Epithelial cell of esophagus (primary cell): ENCODE data around the gene WDR62.

Experiments used
- DNase-seq: peaks from one replicate; pipeline ENCODE4 v3.0.0; 2010; ENCODE audit warnings: low read depth
- H3K4me3 ChIP-seq: 2 replicates; pipeline ENCODE4 v1.5.1; 2011; ENCODE audit warnings: mild to moderate bottlenecking, low read length, control low read depth
- TF ChIP-seq, protein P1 (sequence below): IDR thresholded peaks from 2 replicates; pipeline ENCODE4 v1.5.1; 2011; ENCODE audit warnings: low read depth, mild to moderate bottlenecking, low read length, control low read depth, inconsistent platforms; ENCODE audit not compliant: insufficient read depth; ENCODE audit errors: missing control alignments

WDR62 gene

DNA sequence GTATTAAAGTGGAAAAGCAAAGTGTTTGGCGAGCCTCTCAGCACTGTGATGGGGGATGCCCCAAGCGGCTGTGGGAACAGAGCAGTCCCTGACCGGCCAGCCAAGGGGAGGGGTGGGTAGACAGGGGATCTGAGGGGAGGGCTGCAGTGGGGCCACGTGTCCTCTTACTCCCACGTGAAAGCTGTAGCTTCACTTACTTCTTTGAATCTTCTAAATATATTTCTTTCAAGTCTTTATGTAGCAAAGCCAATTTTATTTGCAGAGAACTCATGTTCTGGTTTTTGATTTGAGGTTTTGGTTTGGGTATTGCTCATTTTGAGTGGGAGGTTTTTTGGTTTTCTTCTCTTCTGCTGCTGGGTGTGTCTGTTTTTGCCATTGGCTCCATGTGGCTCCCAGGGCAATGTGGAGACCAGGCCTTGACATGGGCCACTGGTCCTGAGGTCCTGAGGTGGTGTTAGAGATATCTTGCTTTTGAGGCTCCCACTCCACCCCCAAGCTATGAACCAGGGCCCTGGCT, 38.5 kb downstream of the WDR62 start:
- no peak overlapping the region for H3K4me3 ChIP-seq
- TF ChIP-seq, protein P1, sequence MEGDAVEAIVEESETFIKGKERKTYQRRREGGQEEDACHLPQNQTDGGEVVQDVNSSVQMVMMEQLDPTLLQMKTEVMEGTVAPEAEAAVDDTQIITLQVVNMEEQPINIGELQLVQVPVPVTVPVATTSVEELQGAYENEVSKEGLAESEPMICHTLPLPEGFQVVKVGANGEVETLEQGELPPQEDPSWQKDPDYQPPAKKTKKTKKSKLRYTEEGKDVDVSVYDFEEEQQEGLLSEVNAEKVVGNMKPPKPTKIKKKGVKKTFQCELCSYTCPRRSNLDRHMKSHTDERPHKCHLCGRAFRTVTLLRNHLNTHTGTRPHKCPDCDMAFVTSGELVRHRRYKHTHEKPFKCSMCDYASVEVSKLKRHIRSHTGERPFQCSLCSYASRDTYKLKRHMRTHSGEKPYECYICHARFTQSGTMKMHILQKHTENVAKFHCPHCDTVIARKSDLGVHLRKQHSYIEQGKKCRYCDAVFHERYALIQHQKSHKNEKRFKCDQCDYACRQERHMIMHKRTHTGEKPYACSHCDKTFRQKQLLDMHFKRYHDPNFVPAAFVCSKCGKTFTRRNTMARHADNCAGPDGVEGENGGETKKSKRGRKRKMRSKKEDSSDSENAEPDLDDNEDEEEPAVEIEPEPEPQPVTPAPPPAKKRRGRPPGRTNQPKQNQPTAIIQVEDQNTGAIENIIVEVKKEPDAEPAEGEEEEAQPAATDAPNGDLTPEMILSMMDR: no peak
- DNase-seq: no peak

DNA sequence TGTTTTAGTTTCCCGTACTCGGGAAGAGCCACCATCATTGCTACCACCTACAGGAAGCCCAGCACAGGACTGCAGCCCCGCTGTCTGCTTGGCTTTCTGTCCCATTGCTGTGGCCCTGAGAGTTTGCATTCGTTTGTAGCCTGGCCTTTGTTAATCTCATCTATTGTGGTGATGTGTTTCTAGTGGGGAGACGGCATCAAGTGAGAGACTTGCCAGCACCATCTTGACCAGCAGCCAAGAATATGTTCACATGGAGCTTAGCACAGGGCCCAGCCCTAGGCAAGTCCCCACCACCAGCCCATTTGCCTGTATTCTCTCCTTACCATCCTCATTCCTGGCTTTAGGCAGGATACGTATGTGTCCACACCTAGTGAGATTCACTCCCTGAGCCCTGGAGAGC, 39.0 kb downstream of the WDR62 start:
- DNase-seq: no peak
- H3K4me3 ChIP-seq: no peak overlapping the region
- TF ChIP-seq, protein P1: no peak

DNA sequence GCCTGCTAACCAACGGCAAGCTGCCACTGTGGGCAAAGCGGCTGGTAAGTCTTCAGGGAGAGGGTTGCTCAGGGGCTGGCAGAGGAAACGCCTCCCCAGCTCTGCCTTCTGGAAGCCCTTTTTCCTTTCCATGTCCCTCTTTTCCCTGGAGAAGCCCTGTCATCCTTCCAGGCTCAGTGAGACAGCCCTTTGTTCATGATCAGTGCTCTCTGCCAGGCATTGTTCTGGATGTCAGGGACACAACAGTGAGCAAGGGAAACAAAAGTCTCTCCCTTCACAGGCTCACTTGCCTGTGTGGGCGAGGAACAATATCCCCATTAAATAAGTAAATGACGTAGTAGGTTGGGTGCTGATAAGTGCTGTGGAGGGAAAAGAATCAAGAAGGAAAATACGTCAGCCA, 42.3 kb downstream of the WDR62 start:
- no peak for DNase-seq
- no peak overlapping the region for H3K4me3 ChIP-seq
- TF ChIP-seq, protein P1: no peak

DNA sequence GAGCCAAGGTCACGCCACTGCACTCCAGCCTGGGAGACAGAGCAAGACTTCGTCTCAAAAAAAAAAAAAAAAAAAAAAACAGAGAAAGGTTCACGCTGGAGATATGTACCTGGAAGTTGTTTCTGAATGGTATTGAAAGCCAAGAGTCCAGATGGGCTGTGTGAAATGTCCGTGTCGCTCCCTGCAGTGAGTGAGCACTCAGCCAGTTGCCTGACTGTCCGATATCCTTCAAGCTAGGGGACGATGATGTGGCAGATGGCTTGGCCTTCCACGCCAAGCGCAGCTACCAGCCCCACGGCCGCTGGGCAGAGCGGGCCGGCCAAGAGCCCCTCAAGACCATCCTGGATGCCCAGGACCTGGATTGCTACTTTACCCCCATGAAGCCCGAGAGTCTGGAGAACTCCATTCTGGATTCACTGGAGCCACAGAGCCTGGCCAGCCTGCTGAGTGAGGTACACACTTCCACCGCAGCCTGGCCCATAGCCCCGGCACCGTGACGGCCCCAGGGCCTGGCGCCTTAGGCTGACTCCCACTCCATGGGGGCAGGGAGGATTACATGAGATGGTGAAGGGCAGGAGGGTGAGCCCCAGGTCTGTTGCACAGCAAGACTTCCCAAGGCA, 44.6 kb downstream of the WDR62 start:
- no peak overlapping the region for H3K4me3 ChIP-seq
- TF ChIP-seq, protein P1: no peak
- no peak for DNase-seq

DNA sequence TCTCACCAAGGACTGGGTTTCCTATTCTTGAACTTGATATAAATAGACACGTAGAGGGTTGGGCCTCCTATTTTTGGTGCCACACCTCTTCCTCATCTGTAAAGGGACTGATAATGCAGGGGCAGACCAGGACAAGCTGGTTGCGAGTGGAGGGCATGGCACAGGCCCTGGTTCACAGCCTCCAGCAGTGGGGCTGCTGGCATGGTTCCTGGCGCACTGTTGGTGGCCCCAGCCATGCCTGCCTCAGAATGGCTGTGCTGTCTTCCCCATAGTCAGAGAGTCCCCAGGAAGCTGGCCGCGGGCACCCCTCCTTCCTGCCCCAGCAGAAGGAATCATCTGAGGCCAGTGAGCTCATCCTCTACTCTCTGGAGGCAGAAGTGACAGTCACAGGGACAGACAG, 45.8 kb downstream of the WDR62 start:
- DNase-seq: no peak
- TF ChIP-seq, protein P1: no peak

DNA sequence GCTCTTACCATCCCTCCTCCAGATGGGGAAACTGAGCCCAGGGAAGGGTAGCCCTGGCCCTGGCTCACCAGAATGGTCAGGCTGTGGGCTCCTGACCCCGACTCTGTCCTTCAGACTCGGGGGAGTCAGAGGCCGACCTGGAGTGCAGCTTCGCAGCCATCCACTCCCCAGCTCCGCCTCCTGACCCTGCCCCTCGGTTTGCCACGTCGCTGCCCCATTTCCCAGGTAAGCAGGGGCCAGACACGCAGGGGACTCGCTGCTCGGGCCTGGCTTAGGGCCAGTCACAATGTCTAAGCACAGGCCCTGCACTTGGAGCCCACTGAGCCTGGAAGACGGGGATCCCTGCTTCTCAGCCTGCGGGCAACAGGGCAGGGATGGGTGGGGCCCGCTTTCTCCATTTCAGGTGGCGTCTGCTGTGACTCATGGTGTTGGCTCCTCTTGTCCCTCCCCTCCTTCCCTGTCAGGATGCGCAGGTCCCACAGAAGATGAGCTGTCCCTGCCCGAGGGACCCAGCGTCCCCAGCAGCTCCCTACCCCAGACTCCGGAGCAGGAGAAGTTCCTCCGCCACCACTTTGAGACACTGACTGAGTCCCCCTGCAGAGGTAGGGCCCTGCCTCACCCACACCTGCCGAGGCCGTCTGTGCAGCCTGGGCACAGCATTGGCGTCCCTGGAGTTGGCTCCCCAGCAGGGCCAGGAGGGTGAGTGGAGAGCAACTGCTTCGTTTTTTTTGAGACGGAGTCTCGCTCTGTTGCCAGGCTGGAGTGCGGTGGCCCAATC, 47.0 kb downstream of the WDR62 start:
- DNase-seq: peak; percentile 43
- TF ChIP-seq, protein P1: no peak
- no peak overlapping the region for H3K4me3 ChIP-seq

More for the DNA sequence above, 45.8 kb downstream of the WDR62 start:
- H3K4me3 ChIP-seq: no peak overlapping the region
